ENCODE data around the gene ANGPTL8. TPM values are rescaled to one million over a fixed set of nuclear protein-coding genes. Genes with fewer than 3 reads are reported as not detected.
A peak's percentile ranks its signal among the peaks of the same experiment; 100 is the strongest.

Gene ANGPTL8
- total and polyA plus RNA-seq, 9 of the 15 experiments (the other 6 are each of a cell fraction or from before 2014, with no cell fraction given) = not detected

- TF ChIP-seq E2F3 (CRISPR knock-in tag; IDR thresholded peaks at IDR 0.05) = no peak
- no peak for TF ChIP-seq NFATC3 (IDR thresholded peaks at IDR 0.05)
- TF ChIP-seq ARID4B (CRISPR knock-in tag; IDR thresholded peaks at IDR 0.05) = peak; percentile 70
- TF ChIP-seq SREBF2 (CRISPR knock-in tag; IDR thresholded peaks at IDR 0.05) = no peak
- no peak for TF ChIP-seq TCF7 (IDR thresholded peaks at IDR 0.05; ENCODE audit: borderline replicate concordance)
- 0 out of 2 replicates have a peak, but pooled peaks have one; percentile 8 for TF ChIP-seq ZBTB40 (IDR thresholded peaks at IDR 0.05)
- no peak for TF ChIP-seq ZBTB40 (CRISPR knock-in tag; IDR thresholded peaks at IDR 0.05)
- no peak for TF ChIP-seq PPARD (CRISPR knock-in tag; IDR thresholded peaks at IDR 0.05)
- TF ChIP-seq ZFX (CRISPR knock-in tag; IDR thresholded peaks at IDR 0.05) = peak; percentile 83
- TF ChIP-seq RCOR1 (IDR thresholded peaks at IDR 0.05; ENCODE audit: borderline replicate concordance in 1 of 2, low read depth in 2 of 2, low read length in 2 of 2) = peak; percentile 42 to 87; a peak in 3 of 4 replicates
- peak; percentile 70; the same call in 1 of the 2 replicates for TF ChIP-seq ZEB2 (IDR thresholded peaks at IDR 0.05)
- no peak for TF ChIP-seq MTF1 (CRISPR knock-in tag; IDR thresholded peaks at IDR 0.05; ENCODE audit: borderline replicate concordance)
- peak; percentile 70; the same call in 1 of the 2 replicates for TF ChIP-seq ELF2 (CRISPR knock-in tag; IDR thresholded peaks at IDR 0.05)
- TF ChIP-seq NFYB (IDR thresholded peaks at IDR 0.05; ENCODE audit: extremely low read depth, insufficient read length) = no peak
These were observed 41.9 kb upstream of the ANGPTL8 start, which contains the start of gene KANK2 (continued) for GRCh38 chr19:11197291-11198174.

Measured in K562 (cell line).